RWPE2 (cell line): ENCODE measurements around the gene MAN1A1.
A peak's percentile ranks its signal among the peaks of the same experiment; 100 is the strongest.

Experiments
- ATAC-seq: fragments of 200-7000 bp; cut with Tn5 transposase; 3 replicates; pipeline ENCODE4 v1.9.1; 2021; ENCODE audit warnings: low read depth
- DNase-seq: peaks from one replicate; pipeline ENCODE4 v3.0.0-alpha.2; 2020; ENCODE audit warnings: low spot score
- H3K27ac ChIP-seq: fragments of 450-650 bp; 2 replicates; pipeline ENCODE4 v1.5.1; 2017; ENCODE audit warnings: mild to moderate bottlenecking; ENCODE audit not compliant: poor library complexity, severe bottlenecking
- H3K27me3 ChIP-seq: fragments of 250-450 bp; sonication (Bioruptor Pico); 2 replicates; pipeline ENCODE4 v1.5.1; 2021; ENCODE audit warnings: mild to moderate bottlenecking, moderate library complexity; ENCODE audit not compliant: insufficient read depth, poor library complexity, severe bottlenecking
- H3K36me3 ChIP-seq: fragments of 250-450 bp; sonication (Bioruptor Pico); 2 replicates; pipeline ENCODE4 v1.5.1; 2020; ENCODE audit warnings: low read depth, mild to moderate bottlenecking, moderate library complexity
- H3K4me1 ChIP-seq: fragments of 250-450 bp; sonication (Bioruptor Pico); 2 replicates; pipeline ENCODE4 v1.5.1; 2021; ENCODE audit warnings: mild to moderate bottlenecking, moderate library complexity; ENCODE audit not compliant: insufficient read depth, poor library complexity, severe bottlenecking
- H3K4me3 ChIP-seq: fragments of 250-450 bp; sonication (Bioruptor Pico); 2 replicates; pipeline ENCODE4 v1.5.1; 2021; ENCODE audit warnings: mild to moderate bottlenecking, moderate library complexity; ENCODE audit not compliant: severe bottlenecking
- H3K9me3 ChIP-seq: fragments of 250-450 bp; sonication (Bioruptor Pico); 2 replicates; pipeline ENCODE4 v1.5.1; 2021; ENCODE audit warnings: mild to moderate bottlenecking, moderate library complexity; ENCODE audit not compliant: severe bottlenecking
- CTCF ChIP-seq: fragments of 450-650 bp; IDR thresholded peaks from one replicate; pipeline ENCODE4 v1.5.1; 2017; ENCODE audit warnings: mild to moderate bottlenecking, moderate library complexity; ENCODE audit not compliant: poor library complexity, severe bottlenecking

The MAN1A1 gene

GRCh38 chr6:119134752-119135151 is 214.8 kb downstream of the MAN1A1 start:
- H3K27ac ChIP-seq: no peak overlapping the region
- H3K4me3 ChIP-seq: no peak overlapping the region
- no peaks in the 10 kb centered on the region for H3K9me3 ChIP-seq
- no peak for TF ChIP-seq CTCF
- ATAC-seq: no peak
- H3K27me3 ChIP-seq: no peaks in the 10 kb centered on the region
- H3K36me3 ChIP-seq: no peaks in the 10 kb centered on the region
- DNase-seq: no peak
- peaks cover 17% of the 10 kb centered on the region for H3K4me1 ChIP-seq

- no peak for TF ChIP-seq CTCF
- H3K36me3 ChIP-seq: no peaks in the 10 kb centered on the region
- peaks cover 23% of the 10 kb centered on the region for H3K4me1 ChIP-seq
- no peaks in the 10 kb centered on the region for H3K27me3 ChIP-seq
- ATAC-seq (no peak), DNase-seq (no peak)
- no peaks in the 10 kb centered on the region for H3K9me3 ChIP-seq
- no peak overlapping the region for H3K4me3 ChIP-seq
- no peak overlapping the region for H3K27ac ChIP-seq
Measured at GRCh38 chr6:119133400-119133799, 216.2 kb downstream of the MAN1A1 start.

- Histone ChIP-seq H3K4me1 (peaks cover 18% of the 10 kb centered on the region), H3K36me3 (no peaks in the 10 kb centered on the region), H3K27me3 (no peaks in the 10 kb centered on the region), H3K4me3 (no peak overlapping the region), H3K27ac (no peak overlapping the region), H3K9me3 (no peaks in the 10 kb centered on the region)
- DNase-seq (no peak), ATAC-seq (no peak)
- no peak for TF ChIP-seq CTCF
Measured at GRCh38 chr6:119132261-119132981, 217.1 kb downstream of the MAN1A1 start.

GRCh38 chr6:119129968-119130484 is 219.5 kb downstream of the MAN1A1 start:
- H3K27ac ChIP-seq: peak overlapping the region; percentile 17
- no peaks in the 10 kb centered on the region for H3K36me3 ChIP-seq
- no peak for TF ChIP-seq CTCF
- no peaks in the 10 kb centered on the region for H3K9me3 ChIP-seq
- DNase-seq: no peak
- H3K4me3 ChIP-seq: no peak overlapping the region
- no peaks in the 10 kb centered on the region for H3K27me3 ChIP-seq
- ATAC-seq: peak; percentile 83
- H3K4me1 ChIP-seq: peaks cover 13% of the 10 kb centered on the region
